Measurements from ENCODE around the gene SLC12A4.

SLC12A4 gene

GRCh38 chr16:67935101-67935401, 33.4 kb downstream of the SLC12A4 start:
- no peak for DNase-seq (ENCODE audit: low read depth)
- TF ChIP-seq CTCF (IDR thresholded peaks at IDR 0.05; ENCODE audit: insufficient read depth, low read depth, low read length, missing control alignments) = no peak
- peak overlapping the region; percentile 88 for H3K4me3 ChIP-seq (ENCODE audit: low read depth, low read length)

DNA sequence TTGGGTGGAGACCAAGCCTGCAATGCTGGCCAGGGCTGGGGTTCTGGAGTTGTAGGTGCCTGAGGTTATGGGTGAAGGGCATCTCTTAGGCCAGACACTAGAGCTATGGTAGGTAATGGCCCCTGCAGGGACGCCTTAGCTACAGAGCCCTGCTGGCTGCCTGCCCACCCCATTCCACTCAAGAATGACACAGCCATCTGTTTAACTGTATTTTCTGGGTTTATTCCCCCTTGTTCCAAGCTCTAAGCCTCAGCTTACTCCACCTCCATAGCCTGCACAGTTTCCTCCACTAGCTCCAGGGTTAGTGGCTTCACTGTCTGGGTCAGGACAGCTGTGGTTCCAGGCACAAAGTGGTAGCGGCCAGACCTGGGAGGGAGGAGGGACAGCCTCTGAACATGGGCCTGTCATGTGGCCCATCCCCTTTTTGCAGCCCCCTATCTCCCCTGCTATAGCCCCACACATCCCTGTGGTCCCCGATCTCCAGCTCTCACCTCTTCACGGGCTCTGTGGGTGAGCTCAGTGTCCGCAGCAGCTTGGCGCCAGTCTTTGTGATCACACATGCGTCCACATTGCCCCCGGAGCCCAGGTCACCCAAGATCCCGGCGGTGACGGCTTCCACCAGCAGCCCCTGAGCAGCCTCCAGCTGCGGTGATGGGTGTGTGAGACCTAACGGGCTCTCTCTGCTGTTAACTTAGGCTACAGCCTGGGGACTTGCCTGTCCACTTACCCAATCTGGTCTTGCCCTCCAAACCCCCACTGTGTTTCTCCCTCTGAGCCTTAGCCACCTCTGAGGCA, 33.9 kb downstream of the SLC12A4 start:
- peak overlapping the region; percentile 88 for H3K4me3 ChIP-seq (ENCODE audit: low read depth, low read length)
- DNase-seq (ENCODE audit: low read depth) = no peak
- TF ChIP-seq CTCF (IDR thresholded peaks at IDR 0.05; ENCODE audit: insufficient read depth, low read depth, low read length, missing control alignments) = no peak

DNA sequence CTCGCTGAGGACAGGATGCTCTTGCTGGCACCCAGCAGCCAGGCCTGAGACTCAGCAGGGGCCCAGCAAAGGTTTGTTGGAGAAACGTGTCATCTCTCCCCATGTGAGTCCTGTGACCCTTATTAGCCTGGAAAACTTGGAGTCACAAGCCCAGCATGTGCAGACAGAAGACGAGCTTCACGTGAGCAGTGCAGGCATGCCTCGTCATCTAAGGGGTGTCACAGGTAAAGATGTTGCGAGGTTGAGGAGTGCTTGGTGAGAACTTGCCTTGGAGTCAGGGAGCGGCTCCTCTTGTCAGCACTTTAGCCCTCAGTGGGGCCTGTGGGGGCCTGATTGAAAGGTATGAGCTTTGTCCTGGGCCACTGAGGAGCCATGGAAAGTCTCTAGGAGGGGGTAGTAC, 34.6 kb downstream of the SLC12A4 start:
- H3K4me3 ChIP-seq (ENCODE audit: low read depth, low read length) = no peak overlapping the region
- DNase-seq (ENCODE audit: low read depth) = no peak
- no peak for TF ChIP-seq CTCF (IDR thresholded peaks at IDR 0.05; ENCODE audit: insufficient read depth, low read depth, low read length, missing control alignments)

GRCh38 chr16:67932462-67932840, 36.0 kb downstream of the SLC12A4 start:
- no peak for DNase-seq (ENCODE audit: low read depth)
- H3K4me3 ChIP-seq (ENCODE audit: low read depth, low read length) = no peak overlapping the region
- TF ChIP-seq CTCF (IDR thresholded peaks at IDR 0.05; ENCODE audit: insufficient read depth, low read depth, low read length, missing control alignments) = no peak

DNA sequence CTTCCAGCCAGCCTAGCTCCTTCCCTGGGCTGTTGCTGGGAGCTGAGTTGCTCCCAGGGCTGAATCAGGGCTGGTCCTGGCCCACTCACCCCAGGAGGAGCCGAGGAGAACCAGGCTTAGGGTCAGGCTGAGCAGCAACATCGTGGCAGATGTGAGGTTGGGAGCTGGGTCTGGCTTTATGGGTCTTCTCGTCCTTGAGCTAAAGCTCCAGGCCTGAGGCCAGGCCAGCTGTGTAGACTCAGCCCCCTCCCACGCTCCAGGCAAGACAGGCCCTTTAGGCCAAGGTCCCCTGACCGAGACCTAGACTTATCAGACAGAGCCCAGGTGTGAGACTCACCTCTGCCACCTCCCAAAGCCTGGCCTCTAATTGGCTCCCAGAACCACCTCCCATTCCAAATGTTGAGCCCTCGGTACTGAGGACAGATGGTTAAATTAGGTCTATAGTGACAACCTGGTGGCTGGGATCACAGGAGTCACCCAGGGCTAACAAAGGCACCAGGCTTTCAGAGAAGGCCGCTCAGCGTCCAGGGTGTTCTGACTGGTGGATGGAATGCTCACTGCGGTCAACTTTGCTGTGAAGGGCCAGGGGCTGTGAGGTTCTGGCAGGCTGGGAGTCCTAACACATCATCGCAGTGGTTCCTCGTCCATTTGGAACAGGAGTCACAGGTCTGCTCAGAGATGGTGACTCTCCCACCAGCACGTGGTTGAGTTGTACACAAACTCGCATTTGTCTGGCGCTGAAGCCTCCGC, 36.5 kb downstream of the SLC12A4 start, which contains the start of gene CTRL:
Gene CTRL, minus strand, starts transcription at position 151 of the 750 bp plus-strand sequence. Its CDS starts 10 bp downstream, at position 141.
- TF ChIP-seq CTCF (IDR thresholded peaks at IDR 0.05; ENCODE audit: insufficient read depth, low read depth, low read length, missing control alignments) = no peak
- no peak within 1 kb of the TSS for H3K4me3 ChIP-seq (ENCODE audit: low read depth, low read length)
- no peak for DNase-seq (ENCODE audit: low read depth)

DNA sequence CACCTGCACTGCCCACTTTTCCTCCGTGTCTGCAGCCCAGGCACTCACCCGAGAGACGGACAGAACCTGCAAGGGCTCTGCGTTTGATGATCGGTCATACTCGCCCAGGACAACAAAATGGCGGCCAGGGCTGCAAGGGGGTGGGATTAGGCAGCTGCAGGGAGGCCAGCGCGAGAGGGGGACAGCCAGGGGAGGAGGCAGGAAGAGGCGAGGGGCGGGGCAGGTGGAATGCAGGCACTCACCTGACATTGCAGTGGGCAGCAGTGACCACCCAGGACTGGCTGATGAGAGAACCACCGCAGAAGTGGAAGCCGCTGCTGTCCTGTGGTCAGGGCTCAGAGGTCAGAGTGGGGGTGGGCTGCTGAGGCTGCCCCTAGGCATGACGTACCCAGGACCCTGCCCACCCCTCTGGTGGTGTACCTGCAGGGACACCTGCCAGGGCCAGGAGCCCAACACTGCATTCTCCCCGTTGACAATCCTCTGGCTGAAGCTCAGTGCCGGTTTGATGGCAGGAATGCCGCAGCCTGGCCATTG, 37.7 kb downstream of the SLC12A4 start:
- DNase-seq (ENCODE audit: low read depth) = no peak
- no peak overlapping the region for H3K4me3 ChIP-seq (ENCODE audit: low read depth, low read length)
- no peak for TF ChIP-seq CTCF (IDR thresholded peaks at IDR 0.05; ENCODE audit: insufficient read depth, low read depth, low read length, missing control alignments)
